GM19025 (cell line): ENCODE results near the gene SYT10.
"Not testable (repeated sequence)": the region's sequence is repeated elsewhere in the genome, so short reads cannot be mapped to it uniquely, and the experiment has no call there.

Experiments
- ATAC-seq: cut with Tn5 transposase; IDR thresholded peaks from one replicate; pipeline ENCODE4 v1.9.1; 2021; ENCODE audit warnings: mild to moderate bottlenecking, low read depth, moderate library complexity; ENCODE audit not compliant: unreplicated experiment

The SYT10 gene

GRCh38 chr12:33370318-33370717, 69.3 kb downstream of the SYT10 start:
- ATAC-seq, result no peak

GRCh38 chr12:33357181-33357580, 82.4 kb downstream of the SYT10 start:
- ATAC-seq, result no peak

DNA sequence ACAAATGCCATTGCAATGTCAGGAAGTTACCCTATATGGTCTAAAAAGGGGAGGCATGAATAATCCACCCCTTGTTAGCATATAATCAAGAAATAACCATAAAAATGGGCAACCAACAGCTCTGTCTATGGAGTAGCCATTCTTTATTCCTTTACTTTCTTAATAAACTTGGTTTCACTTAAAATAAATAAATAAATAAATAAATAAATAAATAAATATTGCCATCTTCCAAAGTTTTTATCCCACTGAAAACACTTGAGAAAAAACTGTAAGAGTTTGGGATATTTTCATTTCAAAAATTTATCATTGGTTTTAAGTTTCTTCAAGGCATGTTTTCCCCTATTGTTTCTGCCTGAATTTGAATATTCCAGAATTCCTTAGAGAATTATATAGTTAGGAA, 89.8 kb downstream of the SYT10 start:
- ATAC-seq, result no peak

GRCh38 chr12:33331961-33332398, 107.6 kb downstream of the SYT10 start:
- not testable (repeated sequence) for ATAC-seq

DNA sequence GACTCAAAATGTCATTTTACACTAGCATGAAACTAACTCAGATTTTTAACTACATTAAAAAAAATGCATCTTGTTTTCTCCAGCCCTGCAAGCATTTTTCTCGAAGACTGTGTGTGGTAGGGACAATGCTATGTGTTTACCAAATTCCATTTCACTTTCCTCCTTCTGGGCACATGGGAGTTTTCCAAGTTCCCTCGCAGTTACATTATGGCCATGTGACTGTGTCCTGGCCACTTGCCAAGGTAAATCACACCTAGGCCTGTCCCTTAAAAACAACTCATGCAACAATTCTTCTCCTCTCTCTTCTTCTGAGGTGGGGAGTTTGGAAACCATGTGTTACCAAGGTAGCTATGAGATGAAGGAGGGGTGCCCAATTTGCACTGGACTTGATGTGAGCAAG, 108.7 kb downstream of the SYT10 start:
- no peak for ATAC-seq
